Measurements from ENCODE around the gene CAMK4. TPM values are rescaled to one million over a fixed set of nuclear protein-coding genes. Genes with fewer than 3 reads are reported as not detected.

CAMK4 gene
- total RNA-seq, 1 donor from 2014 or later, result 0.72 TPM

- TF ChIP-seq, protein P1, sequence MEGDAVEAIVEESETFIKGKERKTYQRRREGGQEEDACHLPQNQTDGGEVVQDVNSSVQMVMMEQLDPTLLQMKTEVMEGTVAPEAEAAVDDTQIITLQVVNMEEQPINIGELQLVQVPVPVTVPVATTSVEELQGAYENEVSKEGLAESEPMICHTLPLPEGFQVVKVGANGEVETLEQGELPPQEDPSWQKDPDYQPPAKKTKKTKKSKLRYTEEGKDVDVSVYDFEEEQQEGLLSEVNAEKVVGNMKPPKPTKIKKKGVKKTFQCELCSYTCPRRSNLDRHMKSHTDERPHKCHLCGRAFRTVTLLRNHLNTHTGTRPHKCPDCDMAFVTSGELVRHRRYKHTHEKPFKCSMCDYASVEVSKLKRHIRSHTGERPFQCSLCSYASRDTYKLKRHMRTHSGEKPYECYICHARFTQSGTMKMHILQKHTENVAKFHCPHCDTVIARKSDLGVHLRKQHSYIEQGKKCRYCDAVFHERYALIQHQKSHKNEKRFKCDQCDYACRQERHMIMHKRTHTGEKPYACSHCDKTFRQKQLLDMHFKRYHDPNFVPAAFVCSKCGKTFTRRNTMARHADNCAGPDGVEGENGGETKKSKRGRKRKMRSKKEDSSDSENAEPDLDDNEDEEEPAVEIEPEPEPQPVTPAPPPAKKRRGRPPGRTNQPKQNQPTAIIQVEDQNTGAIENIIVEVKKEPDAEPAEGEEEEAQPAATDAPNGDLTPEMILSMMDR (IDR thresholded peaks at IDR 0.05), result no peak
- H3K27ac Mint-ChIP-seq (ENCODE audit: unreplicated experiment), result no peak overlapping the region
- H3K4me1 Mint-ChIP-seq (ENCODE audit: low read depth), result no peaks in the 10 kb centered on the region
- no peaks in the 10 kb centered on the region for H3K36me3 Mint-ChIP-seq (ENCODE audit: low read depth)
- H3K27me3 Mint-ChIP-seq (ENCODE audit: low read depth), result peaks cover 10% of the 10 kb centered on the region
- no peak overlapping the region for H3K4me3 Mint-ChIP-seq (ENCODE audit: unreplicated experiment)
- DNase-seq (ENCODE audit: low spot score), result no peak
- no peaks in the 10 kb centered on the region for H3K9me3 Mint-ChIP-seq (ENCODE audit: low read depth)
These were observed 162.0 kb downstream of the CAMK4 start for GRCh38 chr5:111385970-111386831.

GRCh38 chr5:111386832-111387162, 162.6 kb downstream of the CAMK4 start:
- H3K9me3 Mint-ChIP-seq (ENCODE audit: low read depth), result no peaks in the 10 kb centered on the region
- H3K4me3 Mint-ChIP-seq (ENCODE audit: unreplicated experiment), result no peak overlapping the region
- H3K36me3 Mint-ChIP-seq (ENCODE audit: low read depth), result no peaks in the 10 kb centered on the region
- TF ChIP-seq, protein P1 (IDR thresholded peaks at IDR 0.05), result no peak
- peaks cover 10% of the 10 kb centered on the region for H3K27me3 Mint-ChIP-seq (ENCODE audit: low read depth)
- DNase-seq (ENCODE audit: low spot score), result no peak
- H3K27ac Mint-ChIP-seq (ENCODE audit: unreplicated experiment), result no peak overlapping the region
- no peaks in the 10 kb centered on the region for H3K4me1 Mint-ChIP-seq (ENCODE audit: low read depth)

- H3K36me3 Mint-ChIP-seq (ENCODE audit: low read depth), result no peaks in the 10 kb centered on the region
- H3K4me3 Mint-ChIP-seq (ENCODE audit: unreplicated experiment), result no peak overlapping the region
- H3K4me1 Mint-ChIP-seq (ENCODE audit: low read depth), result no peaks in the 10 kb centered on the region
- no peak for DNase-seq (ENCODE audit: low spot score)
- no peaks in the 10 kb centered on the region for H3K9me3 Mint-ChIP-seq (ENCODE audit: low read depth)
- TF ChIP-seq, protein P1 (IDR thresholded peaks at IDR 0.05), result no peak
- peaks cover 11% of the 10 kb centered on the region for H3K27me3 Mint-ChIP-seq (ENCODE audit: low read depth)
- H3K27ac Mint-ChIP-seq (ENCODE audit: unreplicated experiment), result no peak overlapping the region
These were observed 163.2 kb downstream of the CAMK4 start for GRCh38 chr5:111387361-111387760.

DNA sequence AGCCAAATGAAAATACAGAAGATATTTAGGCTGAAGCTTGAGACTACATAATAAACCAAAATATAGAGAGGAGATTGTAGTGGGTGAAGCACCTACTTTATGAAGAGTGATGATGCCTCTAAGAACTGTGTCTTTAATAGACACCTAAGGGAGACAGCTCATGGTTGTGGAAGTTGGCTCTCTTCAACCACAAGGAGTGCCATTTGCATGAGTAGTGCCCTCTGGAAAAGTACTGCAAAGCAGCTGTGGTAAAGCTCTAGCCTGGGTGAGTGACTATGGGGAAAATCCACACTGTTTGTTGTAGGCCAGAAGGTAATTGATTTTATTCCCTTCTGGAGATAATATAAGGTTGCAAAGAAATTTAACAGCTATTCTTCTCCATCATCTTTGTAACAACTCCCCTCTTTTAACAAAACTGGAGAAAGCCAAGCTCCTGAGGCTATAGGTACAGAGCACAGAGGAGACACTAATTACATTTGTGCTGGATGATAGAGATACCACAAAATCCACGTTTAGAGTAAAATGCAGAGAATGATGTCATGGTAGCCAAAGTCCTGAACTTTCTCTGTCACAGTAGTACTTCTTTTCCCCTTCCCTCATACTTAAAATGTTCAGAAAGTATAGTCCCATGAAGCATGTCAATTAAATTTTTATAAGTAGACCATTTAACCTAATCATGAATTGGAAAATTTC, 165.4 kb downstream of the CAMK4 start:
- Mint-ChIP-seq H3K9me3 (ENCODE audit: low read depth) (no peaks in the 10 kb centered on the region), H3K27me3 (ENCODE audit: low read depth) (peaks cover 11% of the 10 kb centered on the region), H3K4me3 (ENCODE audit: unreplicated experiment) (no peak overlapping the region), H3K4me1 (ENCODE audit: low read depth) (no peaks in the 10 kb centered on the region), H3K36me3 (ENCODE audit: low read depth) (no peaks in the 10 kb centered on the region), H3K27ac (ENCODE audit: unreplicated experiment) (no peak overlapping the region)
- TF ChIP-seq, protein P1 (IDR thresholded peaks at IDR 0.05), result no peak
- no peak for DNase-seq (ENCODE audit: low spot score)

GRCh38 chr5:111392181-111392580, 168.0 kb downstream of the CAMK4 start:
- Mint-ChIP-seq H3K4me3 (ENCODE audit: unreplicated experiment) (no peak overlapping the region), H3K27me3 (ENCODE audit: low read depth) (peaks cover 11% of the 10 kb centered on the region), H3K36me3 (ENCODE audit: low read depth) (no peaks in the 10 kb centered on the region), H3K4me1 (ENCODE audit: low read depth) (no peaks in the 10 kb centered on the region), H3K27ac (ENCODE audit: unreplicated experiment) (no peak overlapping the region), H3K9me3 (ENCODE audit: low read depth) (no peaks in the 10 kb centered on the region)
- TF ChIP-seq, protein P1 (IDR thresholded peaks at IDR 0.05), result no peak
- DNase-seq (ENCODE audit: low spot score), result no peak

All from chondrocyte (in vitro differentiated cells).